IPS-18c (cell line): ENCODE data around the gene RALGAPB.

Experiments used
- H3K4me3 ChIP-seq: 2 replicates; pipeline ENCODE4 v1.7.0; 2013; ENCODE audit warnings: low read depth, mild to moderate bottlenecking, low read length, moderate library complexity; ENCODE audit not compliant: insufficient read depth
- H3K9me3 ChIP-seq: one replicate; pipeline ENCODE4 v1.6.1; 2013; ENCODE audit warnings: mild to moderate bottlenecking, low read length, moderate library complexity; ENCODE audit not compliant: control insufficient read depth, insufficient read depth

The RALGAPB gene

GRCh38 chr20:38555395-38555794 is 82.8 kb downstream of the RALGAPB start:
- H3K4me3 ChIP-seq = no peak overlapping the region

GRCh38 chr20:38557174-38557573 is 84.5 kb downstream of the RALGAPB start:
- Histone ChIP-seq H3K9me3 (no peaks in the 10 kb centered on the region), H3K4me3 (no peak overlapping the region)

More at GRCh38 chr20:38555395-38555794, 82.8 kb downstream of the RALGAPB start:
- H3K9me3 ChIP-seq = no peaks in the 10 kb centered on the region

GRCh38 chr20:38558596-38559360 is 86.1 kb downstream of the RALGAPB start:
- Histone ChIP-seq H3K4me3 (no peak overlapping the region), H3K9me3 (no peaks in the 10 kb centered on the region)

DNA sequence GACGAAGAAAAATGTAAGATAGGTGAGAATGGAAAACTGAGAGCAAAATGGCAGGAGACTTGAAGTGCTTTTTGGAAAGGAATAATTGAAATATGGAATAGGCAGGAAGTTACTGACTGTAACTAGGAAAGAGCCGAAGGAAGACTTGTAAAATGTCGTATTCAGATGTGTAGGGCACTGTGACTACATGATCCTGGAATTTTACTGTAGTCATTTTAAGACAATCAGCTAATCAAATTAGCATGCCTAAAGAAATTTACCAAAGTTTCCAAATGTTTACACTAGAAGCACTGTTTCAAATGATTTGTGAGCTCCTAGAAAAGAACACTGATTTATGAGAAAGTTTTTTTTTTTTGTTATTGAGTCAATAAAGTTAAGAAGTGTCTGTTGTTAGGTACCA is 87.1 kb downstream of the RALGAPB start:
- no peaks in the 10 kb centered on the region for H3K9me3 ChIP-seq
- H3K4me3 ChIP-seq = no peak overlapping the region

DNA sequence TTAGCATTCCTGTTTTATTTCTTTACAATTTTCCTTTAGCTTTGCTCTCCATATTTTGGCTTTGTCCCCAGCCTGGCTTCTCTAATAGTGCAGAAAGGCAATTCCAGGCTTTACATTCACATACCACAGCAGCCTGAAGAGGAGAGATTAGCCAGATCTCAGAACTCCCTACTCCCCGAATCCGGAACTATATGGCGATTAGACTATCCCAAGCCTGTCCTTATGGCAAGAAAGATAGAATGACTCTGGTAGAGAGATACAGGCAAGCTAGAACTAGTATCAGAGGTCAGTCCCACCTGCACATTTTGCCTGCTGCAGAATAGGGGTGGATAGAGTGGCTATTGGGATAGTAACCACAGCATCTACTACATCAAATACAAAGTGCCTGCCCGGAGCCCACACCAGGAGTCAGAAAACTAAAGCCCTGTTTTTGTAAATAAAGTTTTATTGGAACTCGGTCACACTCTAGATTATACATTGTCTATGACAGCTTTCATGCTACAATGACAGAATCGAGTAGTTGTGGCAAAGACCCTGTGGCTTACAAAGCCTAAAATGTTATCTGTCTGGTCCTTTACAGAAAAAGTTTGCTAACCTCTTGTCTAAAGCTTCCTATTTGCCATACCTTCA is 91.3 kb downstream of the RALGAPB start:
- H3K4me3 ChIP-seq = no peak overlapping the region
- no peaks in the 10 kb centered on the region for H3K9me3 ChIP-seq

DNA sequence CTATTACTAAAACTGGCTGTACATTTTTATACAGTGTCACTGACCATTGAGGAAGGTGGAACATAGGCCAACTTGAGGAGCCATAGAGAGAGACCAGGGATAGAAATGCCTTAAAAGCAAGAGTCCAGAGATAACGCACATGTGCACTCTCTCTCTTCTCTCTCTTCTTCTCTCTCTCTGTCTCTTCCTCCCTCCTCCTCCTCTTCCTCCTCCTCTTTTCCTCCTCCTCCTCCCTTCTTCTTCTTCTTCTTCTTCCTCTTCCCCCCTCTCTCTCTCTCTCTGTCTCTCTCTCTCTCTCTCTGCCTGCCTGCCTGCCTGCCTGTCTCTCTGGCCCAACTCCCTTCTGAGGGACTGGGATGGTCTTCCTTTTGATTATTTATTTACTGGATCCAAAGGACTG is 92.0 kb downstream of the RALGAPB start:
- H3K9me3 ChIP-seq = no peaks in the 10 kb centered on the region
- H3K4me3 ChIP-seq = no peak overlapping the region

DNA sequence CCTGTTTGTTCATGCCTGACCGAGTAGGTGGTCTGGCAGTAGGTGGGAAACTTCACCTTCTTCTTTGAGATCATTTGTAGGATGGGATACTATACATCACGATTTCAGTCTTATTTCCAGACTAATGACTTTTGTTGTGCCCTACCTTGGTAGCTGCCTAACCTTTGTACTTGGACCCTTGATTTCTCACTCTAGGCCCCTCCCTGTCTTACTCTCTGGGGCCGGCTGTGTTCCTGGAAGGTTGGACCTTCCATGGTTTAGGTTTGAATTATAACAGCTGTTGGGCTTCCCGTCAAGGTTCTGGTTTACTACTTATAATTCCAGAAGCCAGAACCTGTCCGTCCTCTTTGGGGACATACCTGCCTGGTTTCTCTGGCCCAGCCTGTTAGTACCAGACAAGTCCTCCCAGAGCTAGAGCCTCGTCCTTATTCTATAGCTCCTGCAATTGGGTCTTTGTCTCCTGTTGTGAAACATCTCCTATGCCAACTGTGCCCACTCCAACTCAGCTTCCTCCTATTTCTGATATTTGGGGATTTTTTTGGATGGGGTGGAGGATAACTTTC is 93.5 kb downstream of the RALGAPB start:
- H3K9me3 ChIP-seq = no peaks in the 10 kb centered on the region

DNA sequence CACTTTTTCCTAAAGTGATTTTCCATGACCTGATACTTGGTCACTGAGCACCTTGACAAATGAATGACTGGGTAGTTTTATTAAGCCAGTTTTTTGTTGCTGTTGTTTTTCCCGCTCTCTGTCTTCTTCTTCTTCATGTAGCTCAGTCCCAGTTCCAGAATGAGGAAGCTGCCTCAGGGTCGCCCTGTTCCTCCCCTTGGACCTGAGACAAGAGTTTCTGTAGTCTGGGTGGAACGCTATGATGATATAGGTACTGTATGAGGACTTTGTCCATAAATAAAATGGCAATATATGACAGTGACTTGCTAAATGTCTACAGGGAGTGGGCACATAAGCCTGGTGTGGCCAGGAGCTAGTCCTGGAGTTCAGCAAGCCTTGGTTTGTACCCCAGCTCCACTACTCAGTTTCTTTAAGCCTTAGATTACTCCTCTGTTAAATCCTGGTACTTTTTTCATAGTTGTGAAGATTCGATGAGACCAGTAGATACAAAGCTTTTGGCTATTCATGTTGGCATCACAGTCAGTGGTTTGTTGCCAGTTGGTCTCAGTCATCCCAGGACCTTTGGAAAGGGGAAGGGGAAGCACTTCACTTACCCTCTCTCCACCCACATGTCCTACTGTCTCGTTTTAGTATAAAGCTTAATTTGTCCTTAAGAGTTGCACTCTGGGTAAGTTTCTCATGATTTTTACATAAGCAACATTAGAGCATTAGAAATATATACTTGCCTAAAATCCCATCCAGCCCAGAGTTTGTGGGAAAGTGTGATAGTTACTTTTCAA is 97.3 kb downstream of the RALGAPB start:
- Histone ChIP-seq H3K9me3 (no peaks in the 10 kb centered on the region), H3K4me3 (no peak overlapping the region)

More for the DNA sequence above, 93.5 kb downstream of the RALGAPB start:
- H3K4me3 ChIP-seq = no peak overlapping the region

- Histone ChIP-seq H3K9me3 (no peaks in the 10 kb centered on the region), H3K4me3 (no peak overlapping the region)
Observed at GRCh38 chr20:38573413-38573812, 100.8 kb downstream of the RALGAPB start.

GRCh38 chr20:38579219-38579910 is 106.7 kb downstream of the RALGAPB start:
- H3K9me3 ChIP-seq = no peaks in the 10 kb centered on the region
- H3K4me3 ChIP-seq = no peak overlapping the region

DNA sequence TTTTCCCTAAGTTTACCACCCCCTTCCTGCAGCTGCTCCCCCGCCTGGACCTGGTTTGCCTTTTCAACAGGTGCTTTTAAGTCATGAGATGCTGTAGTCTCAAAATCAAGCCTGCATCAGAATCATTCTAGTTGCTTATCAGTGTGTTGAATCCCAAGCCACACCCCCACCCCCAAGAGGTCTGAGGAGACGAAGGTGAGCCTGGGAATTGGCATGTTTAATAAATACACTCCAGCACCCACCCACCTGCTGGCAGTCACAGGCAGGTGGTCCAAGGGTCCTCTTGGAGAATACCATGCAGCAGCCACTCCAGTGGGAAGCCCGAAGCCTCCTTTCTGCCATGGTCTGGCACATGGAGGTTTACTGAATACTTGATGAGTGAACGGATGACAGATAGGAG is 107.3 kb downstream of the RALGAPB start:
- Histone ChIP-seq H3K4me3 (no peak overlapping the region), H3K9me3 (no peaks in the 10 kb centered on the region)

- Histone ChIP-seq H3K9me3 (no peaks in the 10 kb centered on the region), H3K4me3 (no peak within 1 kb of the TSS)
Observed at GRCh38 chr20:38581013-38581412, 108.4 kb downstream of the RALGAPB start, which contains the start of gene ADIG. Gene ADIG, plus strand, starts transcription at chr20:38581197. Its CDS starts 54 bp downstream, at chr20:38581251.

DNA sequence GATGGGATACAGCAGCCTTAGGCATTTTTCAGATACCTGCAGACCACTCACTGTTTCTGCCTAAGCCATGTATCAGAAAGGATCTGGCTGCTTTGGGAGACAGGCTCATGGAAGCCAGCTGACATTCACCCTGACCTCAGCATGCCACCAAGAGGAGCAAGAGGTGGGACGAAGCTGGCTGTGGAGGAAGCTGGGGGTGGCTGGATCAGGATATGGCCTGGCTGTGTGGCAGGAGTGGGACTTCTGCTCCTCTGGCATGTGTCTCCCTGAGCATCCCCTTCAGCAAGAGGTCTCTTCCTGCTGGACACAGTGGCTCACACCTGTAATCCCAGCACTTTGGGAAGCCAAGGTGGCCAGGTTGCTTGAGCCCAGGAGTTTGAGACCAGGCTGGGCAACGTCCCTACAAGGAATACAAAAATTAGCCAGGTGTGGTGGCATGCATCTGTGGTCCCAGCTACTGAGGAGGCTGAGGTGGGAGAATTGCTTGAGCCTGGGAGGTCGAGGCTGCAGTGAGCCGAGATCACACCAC is 109.3 kb downstream of the RALGAPB start:
- H3K4me3 ChIP-seq = no peak overlapping the region
- no peaks in the 10 kb centered on the region for H3K9me3 ChIP-seq

DNA sequence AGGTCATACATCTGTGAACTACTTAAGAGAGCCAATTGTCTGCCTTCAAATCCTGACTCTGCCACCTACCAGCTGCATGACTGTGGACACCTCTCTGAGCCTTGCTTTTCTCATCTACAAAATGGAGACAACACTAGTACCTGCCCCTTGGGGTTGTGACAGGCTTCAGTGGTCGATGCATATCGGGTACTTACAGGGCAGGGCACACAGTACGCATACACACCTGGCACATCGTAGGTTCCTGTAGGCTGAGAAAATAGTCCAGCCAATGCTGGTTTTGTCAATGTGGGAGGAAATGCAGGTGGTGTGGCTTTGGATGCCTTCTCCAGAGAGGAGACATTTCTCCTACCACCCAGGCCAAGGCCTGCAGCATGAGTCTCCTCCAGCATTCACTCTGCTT is 110.7 kb downstream of the RALGAPB start:
- Histone ChIP-seq H3K9me3 (no peaks in the 10 kb centered on the region), H3K4me3 (no peak overlapping the region)

GRCh38 chr20:38584099-38584763 is 111.6 kb downstream of the RALGAPB start:
- H3K9me3 ChIP-seq = no peaks in the 10 kb centered on the region
- no peak overlapping the region for H3K4me3 ChIP-seq

- no peaks in the 10 kb centered on the region for H3K9me3 ChIP-seq
Observed at GRCh38 chr20:38585404-38586180, 112.9 kb downstream of the RALGAPB start.

More at GRCh38 chr20:38585404-38586180, 112.9 kb downstream of the RALGAPB start:
- H3K4me3 ChIP-seq = no peak overlapping the region
